HEK293 (cell line): ENCODE results near the gene FEM1A.

ENCODE experiments used
- GLIS2 ChIP-seq: fragments of 450-650 bp; formaldehyde crosslinking; IDR thresholded peaks from 2 replicates; pipeline ENCODE4 v1.5.1; 2016; ENCODE audit warnings: missing biosample characterization, missing genetic modification characterization
- MEIS1 ChIP-seq: sonication (generic); formaldehyde crosslinking; IDR thresholded peaks from 2 replicates; pipeline ENCODE4 v1.8.1; 2022; ENCODE audit warnings: missing genetic modification reagents, mild to moderate bottlenecking, borderline replicate concordance
- MYNN ChIP-seq: fragments of 450-650 bp; formaldehyde crosslinking; IDR thresholded peaks from 2 replicates; pipeline ENCODE4 v1.5.1; 2016; ENCODE audit warnings: missing biosample characterization, missing genetic modification characterization, borderline replicate concordance
- PRDM1 ChIP-seq: fragments of 450-650 bp; formaldehyde crosslinking; IDR thresholded peaks from 2 replicates; pipeline ENCODE4; 2016; ENCODE audit warnings: missing biosample characterization, missing genetic modification characterization
- REPIN1 ChIP-seq: fragments of 450-650 bp; formaldehyde crosslinking; IDR thresholded peaks from 2 replicates; pipeline ENCODE4 v1.5.1; 2017; ENCODE audit warnings: missing biosample characterization, missing genetic modification characterization, low read depth
- SETDB1 ChIP-seq: IDR thresholded peaks from one replicate; pipeline ENCODE4 v1.6.1; 2017; ENCODE audit warnings: mild to moderate bottlenecking, low read length, moderate library complexity, mixed read lengths; ENCODE audit not compliant: insufficient read length
- SP7 ChIP-seq: fragments of 450-650 bp; formaldehyde crosslinking; IDR thresholded peaks from 2 replicates; pipeline ENCODE4 v1.5.1; 2016; ENCODE audit warnings: missing biosample characterization, missing genetic modification characterization
- YY1 ChIP-seq: fragments of 450-650 bp; formaldehyde crosslinking; IDR thresholded peaks from 2 replicates; pipeline ENCODE4 v1.5.1; 2018; ENCODE audit warnings: missing biosample characterization, missing genetic modification characterization
- ZFHX2 ChIP-seq: fragments of 450-650 bp; formaldehyde crosslinking; conservative IDR thresholded peaks from 2 replicates; pipeline ENCODE4 v1.5.1; 2016; ENCODE audit warnings: missing biosample characterization, missing genetic modification characterization
- ZFP3 ChIP-seq: fragments of 450-650 bp; formaldehyde crosslinking; IDR thresholded peaks from 2 replicates; pipeline ENCODE4 v1.5.1; 2016; ENCODE audit warnings: low read depth, missing biosample characterization, missing genetic modification characterization
- ZIC2 ChIP-seq: fragments of 450-650 bp; formaldehyde crosslinking; IDR thresholded peaks from 2 replicates; pipeline ENCODE4 v1.5.1; 2016; ENCODE audit warnings: missing biosample characterization, missing genetic modification characterization
- ZNF112 ChIP-seq: fragments of 450-650 bp; formaldehyde crosslinking; IDR thresholded peaks from 2 replicates; pipeline ENCODE4 v1.5.0; 2017; ENCODE audit warnings: missing biosample characterization, missing genetic modification characterization
- ZNF138 ChIP-seq: fragments of 450-650 bp; formaldehyde crosslinking; IDR thresholded peaks from 2 replicates; pipeline ENCODE4 v1.5.1; 2016; ENCODE audit warnings: missing biosample characterization, missing genetic modification characterization, borderline replicate concordance
- ZNF548 ChIP-seq: fragments of 450-650 bp; formaldehyde crosslinking; IDR thresholded peaks from 2 replicates; pipeline ENCODE4 v1.5.1; 2016; ENCODE audit warnings: missing biosample characterization, missing genetic modification characterization
- ZNF555 ChIP-seq: fragments of 450-650 bp; formaldehyde crosslinking; conservative IDR thresholded peaks from 2 replicates; pipeline ENCODE4 v1.5.1; 2017; ENCODE audit warnings: missing biosample characterization, mild to moderate bottlenecking, missing genetic modification characterization, inconsistent platforms
- ZNF560 ChIP-seq: fragments of 450-650 bp; formaldehyde crosslinking; IDR thresholded peaks from 2 replicates; pipeline ENCODE4 v1.5.1; 2017; ENCODE audit warnings: missing biosample characterization, missing genetic modification characterization, borderline replicate concordance
- ZNF600 ChIP-seq: fragments of 450-650 bp; formaldehyde crosslinking; IDR thresholded peaks from 2 replicates; pipeline ENCODE4 v1.5.1; 2016; ENCODE audit warnings: missing biosample characterization, missing genetic modification characterization
- ZNF610 ChIP-seq: fragments of 450-650 bp; formaldehyde crosslinking; IDR thresholded peaks from 2 replicates; pipeline ENCODE4 v1.5.1; 2016; ENCODE audit warnings: missing biosample characterization, missing genetic modification characterization, borderline replicate concordance
- ZNF624 ChIP-seq: fragments of 450-650 bp; formaldehyde crosslinking; IDR thresholded peaks from 2 replicates; pipeline ENCODE4 v1.5.1; 2017; ENCODE audit warnings: missing biosample characterization, missing genetic modification characterization
- ZSCAN23 ChIP-seq: fragments of 450-650 bp; formaldehyde crosslinking; IDR thresholded peaks from 2 replicates; pipeline ENCODE4 v1.5.1; 2016; ENCODE audit warnings: missing biosample characterization, missing genetic modification characterization
- TF ChIP-seq, protein P1 (sequence below): fragments of 450-650 bp; formaldehyde crosslinking; IDR thresholded peaks from 2 replicates; pipeline ENCODE4 v1.5.1; 2016; ENCODE audit warnings: missing biosample characterization, missing genetic modification characterization
- TF ChIP-seq, protein P2 (sequence below): fragments of 450-650 bp; formaldehyde crosslinking; IDR thresholded peaks from 2 replicates; pipeline ENCODE4 v1.5.1; 2016; ENCODE audit warnings: missing biosample characterization, missing genetic modification characterization, borderline replicate concordance
- TF ChIP-seq, protein P3 (sequence below): fragments of 450-650 bp; formaldehyde crosslinking; IDR thresholded peaks from 2 replicates; pipeline ENCODE4 v1.5.1; 2017; ENCODE audit warnings: missing biosample characterization, missing genetic modification characterization
- TF ChIP-seq, protein P4 (sequence below): fragments of 450-650 bp; formaldehyde crosslinking; conservative IDR thresholded peaks from 2 replicates; pipeline ENCODE4 v1.5.1; 2016; ENCODE audit warnings: low read depth, missing biosample characterization, missing genetic modification characterization
- TF ChIP-seq, protein P5 (sequence below): fragments of 450-650 bp; formaldehyde crosslinking; IDR thresholded peaks from 2 replicates; pipeline ENCODE4 v1.5.1; 2016; ENCODE audit warnings: missing biosample characterization, missing genetic modification characterization
- TF ChIP-seq, protein P6 (sequence below): fragments of 450-650 bp; formaldehyde crosslinking; IDR thresholded peaks from 2 replicates; pipeline ENCODE4 v1.5.1; 2016; ENCODE audit warnings: missing biosample characterization, missing genetic modification characterization

Gene FEM1A

DNA sequence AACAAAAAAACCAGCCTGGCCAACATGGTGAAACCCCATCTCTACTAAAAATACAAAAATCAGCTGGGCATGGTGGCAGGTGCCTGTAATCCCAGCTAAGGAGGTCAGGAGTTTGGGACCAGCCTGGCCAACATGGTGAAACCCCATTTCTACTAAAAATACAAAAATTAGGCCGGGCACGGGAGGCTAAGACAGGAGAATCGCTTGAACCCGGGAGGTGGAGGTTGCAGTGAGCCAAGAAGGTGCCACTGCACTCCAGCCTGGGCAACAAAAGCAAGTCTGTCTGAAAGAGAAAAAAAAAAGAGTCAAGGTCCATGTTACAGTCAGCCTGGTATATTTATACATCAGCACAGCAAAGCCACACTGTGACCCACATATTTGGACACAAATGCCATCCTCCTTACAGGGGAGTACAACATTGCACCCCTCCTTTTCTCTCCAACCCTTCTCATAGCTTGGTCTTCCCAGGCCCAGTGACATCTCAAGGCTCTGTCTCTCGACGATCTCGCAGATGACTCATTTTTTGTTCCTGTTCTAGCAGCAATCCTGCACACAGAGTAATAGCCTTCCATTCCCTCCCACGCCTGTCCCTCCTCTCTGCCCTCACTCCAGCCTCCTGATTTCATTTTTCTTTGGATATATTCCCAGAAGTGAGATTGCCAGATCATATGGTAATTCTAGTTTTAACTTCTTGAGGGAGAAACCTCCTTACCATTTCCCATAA, 46.9 kb upstream of the FEM1A start (continued):
- TF ChIP-seq, protein P1, sequence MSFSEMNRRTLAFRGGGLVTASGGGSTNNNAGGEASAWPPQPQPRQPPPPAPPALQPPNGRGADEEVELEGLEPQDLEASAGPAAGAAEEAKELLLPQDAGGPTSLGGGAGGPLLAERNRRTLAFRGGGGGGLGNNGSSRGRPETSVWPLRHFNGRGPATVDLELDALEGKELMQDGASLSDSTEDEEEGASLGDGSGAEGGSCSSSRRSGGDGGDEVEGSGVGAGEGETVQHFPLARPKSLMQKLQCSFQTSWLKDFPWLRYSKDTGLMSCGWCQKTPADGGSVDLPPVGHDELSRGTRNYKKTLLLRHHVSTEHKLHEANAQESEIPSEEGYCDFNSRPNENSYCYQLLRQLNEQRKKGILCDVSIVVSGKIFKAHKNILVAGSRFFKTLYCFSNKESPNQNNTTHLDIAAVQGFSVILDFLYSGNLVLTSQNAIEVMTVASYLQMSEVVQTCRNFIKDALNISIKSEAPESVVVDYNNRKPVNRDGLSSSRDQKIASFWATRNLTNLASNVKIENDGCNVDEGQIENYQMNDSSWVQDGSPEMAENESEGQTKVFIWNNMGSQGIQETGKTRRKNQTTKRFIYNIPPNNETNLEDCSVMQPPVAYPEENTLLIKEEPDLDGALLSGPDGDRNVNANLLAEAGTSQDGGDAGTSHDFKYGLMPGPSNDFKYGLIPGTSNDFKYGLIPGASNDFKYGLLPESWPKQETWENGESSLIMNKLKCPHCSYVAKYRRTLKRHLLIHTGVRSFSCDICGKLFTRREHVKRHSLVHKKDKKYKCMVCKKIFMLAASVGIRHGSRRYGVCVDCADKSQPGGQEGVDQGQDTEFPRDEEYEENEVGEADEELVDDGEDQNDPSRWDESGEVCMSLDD: no peak
- TF ChIP-seq ZNF624: no peak
- no peak for TF ChIP-seq ZFP3 (tag by site-specific recombination)
- TF ChIP-seq ZNF548 (tag by site-specific recombination): no peak
- TF ChIP-seq YY1 (tag by site-specific recombination): no peak
- TF ChIP-seq, protein P2, sequence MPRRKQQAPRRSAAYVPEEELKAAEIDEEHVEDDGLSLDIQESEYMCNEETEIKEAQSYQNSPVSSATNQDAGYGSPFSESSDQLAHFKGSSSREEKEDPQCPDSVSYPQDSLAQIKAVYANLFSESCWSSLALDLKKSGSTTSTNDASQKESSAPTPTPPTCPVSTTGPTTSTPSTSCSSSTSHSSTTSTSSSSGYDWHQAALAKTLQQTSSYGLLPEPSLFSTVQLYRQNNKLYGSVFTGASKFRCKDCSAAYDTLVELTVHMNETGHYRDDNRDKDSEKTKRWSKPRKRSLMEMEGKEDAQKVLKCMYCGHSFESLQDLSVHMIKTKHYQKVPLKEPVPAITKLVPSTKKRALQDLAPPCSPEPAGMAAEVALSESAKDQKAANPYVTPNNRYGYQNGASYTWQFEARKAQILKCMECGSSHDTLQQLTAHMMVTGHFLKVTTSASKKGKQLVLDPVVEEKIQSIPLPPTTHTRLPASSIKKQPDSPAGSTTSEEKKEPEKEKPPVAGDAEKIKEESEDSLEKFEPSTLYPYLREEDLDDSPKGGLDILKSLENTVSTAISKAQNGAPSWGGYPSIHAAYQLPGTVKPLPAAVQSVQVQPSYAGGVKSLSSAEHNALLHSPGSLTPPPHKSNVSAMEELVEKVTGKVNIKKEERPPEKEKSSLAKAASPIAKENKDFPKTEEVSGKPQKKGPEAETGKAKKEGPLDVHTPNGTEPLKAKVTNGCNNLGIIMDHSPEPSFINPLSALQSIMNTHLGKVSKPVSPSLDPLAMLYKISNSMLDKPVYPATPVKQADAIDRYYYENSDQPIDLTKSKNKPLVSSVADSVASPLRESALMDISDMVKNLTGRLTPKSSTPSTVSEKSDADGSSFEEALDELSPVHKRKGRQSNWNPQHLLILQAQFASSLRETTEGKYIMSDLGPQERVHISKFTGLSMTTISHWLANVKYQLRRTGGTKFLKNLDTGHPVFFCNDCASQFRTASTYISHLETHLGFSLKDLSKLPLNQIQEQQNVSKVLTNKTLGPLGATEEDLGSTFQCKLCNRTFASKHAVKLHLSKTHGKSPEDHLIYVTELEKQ (tag by site-specific recombination): no peak
- no peak for TF ChIP-seq ZNF138
- peak; percentile 86 for TF ChIP-seq ZFHX2 (tag by site-specific recombination)
- TF ChIP-seq PRDM1 (tag by site-specific recombination): peak; percentile 85
- no peak for TF ChIP-seq MYNN (tag by site-specific recombination)
- no peak for TF ChIP-seq MEIS1
- TF ChIP-seq ZSCAN23 (tag by site-specific recombination): no peak
- TF ChIP-seq ZNF112 (tag by site-specific recombination): no peak
- no peak for TF ChIP-seq ZNF555 (tag by site-specific recombination)
- peak; percentile 98 for TF ChIP-seq ZNF600 (tag by site-specific recombination)
- TF ChIP-seq, protein P3, sequence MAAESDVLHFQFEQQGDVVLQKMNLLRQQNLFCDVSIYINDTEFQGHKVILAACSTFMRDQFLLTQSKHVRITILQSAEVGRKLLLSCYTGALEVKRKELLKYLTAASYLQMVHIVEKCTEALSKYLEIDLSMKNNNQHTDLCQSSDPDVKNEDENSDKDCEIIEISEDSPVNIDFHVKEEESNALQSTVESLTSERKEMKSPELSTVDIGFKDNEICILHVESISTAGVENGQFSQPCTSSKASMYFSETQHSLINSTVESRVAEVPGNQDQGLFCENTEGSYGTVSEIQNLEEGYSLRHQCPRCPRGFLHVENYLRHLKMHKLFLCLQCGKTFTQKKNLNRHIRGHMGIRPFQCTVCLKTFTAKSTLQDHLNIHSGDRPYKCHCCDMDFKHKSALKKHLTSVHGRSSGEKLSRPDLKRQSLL (tag by site-specific recombination): no peak
- no peak for TF ChIP-seq ZNF610
- no peak for TF ChIP-seq ZIC2 (tag by site-specific recombination)
- no peak for TF ChIP-seq GLIS2
- TF ChIP-seq, protein P4, sequence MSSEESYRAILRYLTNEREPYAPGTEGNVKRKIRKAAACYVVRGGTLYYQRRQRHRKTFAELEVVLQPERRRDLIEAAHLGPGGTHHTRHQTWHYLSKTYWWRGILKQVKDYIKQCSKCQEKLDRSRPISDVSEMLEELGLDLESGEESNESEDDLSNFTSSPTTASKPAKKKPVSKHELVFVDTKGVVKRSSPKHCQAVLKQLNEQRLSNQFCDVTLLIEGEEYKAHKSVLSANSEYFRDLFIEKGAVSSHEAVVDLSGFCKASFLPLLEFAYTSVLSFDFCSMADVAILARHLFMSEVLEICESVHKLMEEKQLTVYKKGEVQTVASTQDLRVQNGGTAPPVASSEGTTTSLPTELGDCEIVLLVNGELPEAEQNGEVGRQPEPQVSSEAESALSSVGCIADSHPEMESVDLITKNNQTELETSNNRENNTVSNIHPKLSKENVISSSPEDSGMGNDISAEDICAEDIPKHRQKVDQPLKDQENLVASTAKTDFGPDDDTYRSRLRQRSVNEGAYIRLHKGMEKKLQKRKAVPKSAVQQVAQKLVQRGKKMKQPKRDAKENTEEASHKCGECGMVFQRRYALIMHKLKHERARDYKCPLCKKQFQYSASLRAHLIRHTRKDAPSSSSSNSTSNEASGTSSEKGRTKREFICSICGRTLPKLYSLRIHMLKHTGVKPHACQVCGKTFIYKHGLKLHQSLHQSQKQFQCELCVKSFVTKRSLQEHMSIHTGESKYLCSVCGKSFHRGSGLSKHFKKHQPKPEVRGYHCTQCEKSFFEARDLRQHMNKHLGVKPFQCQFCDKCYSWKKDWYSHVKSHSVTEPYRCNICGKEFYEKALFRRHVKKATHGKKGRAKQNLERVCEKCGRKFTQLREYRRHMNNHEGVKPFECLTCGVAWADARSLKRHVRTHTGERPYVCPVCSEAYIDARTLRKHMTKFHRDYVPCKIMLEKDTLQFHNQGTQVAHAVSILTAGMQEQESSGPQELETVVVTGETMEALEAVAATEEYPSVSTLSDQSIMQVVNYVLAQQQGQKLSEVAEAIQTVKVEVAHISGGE (tag by site-specific recombination): no peak
- TF ChIP-seq ZNF560 (tag by site-specific recombination): no peak
- no peak for TF ChIP-seq SETDB1
- peak; percentile 67 for TF ChIP-seq SP7
- TF ChIP-seq, protein P5, sequence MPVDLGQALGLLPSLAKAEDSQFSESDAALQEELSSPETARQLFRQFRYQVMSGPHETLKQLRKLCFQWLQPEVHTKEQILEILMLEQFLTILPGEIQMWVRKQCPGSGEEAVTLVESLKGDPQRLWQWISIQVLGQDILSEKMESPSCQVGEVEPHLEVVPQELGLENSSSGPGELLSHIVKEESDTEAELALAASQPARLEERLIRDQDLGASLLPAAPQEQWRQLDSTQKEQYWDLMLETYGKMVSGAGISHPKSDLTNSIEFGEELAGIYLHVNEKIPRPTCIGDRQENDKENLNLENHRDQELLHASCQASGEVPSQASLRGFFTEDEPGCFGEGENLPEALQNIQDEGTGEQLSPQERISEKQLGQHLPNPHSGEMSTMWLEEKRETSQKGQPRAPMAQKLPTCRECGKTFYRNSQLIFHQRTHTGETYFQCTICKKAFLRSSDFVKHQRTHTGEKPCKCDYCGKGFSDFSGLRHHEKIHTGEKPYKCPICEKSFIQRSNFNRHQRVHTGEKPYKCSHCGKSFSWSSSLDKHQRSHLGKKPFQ (tag by site-specific recombination): no peak
- TF ChIP-seq REPIN1 (tag by site-specific recombination): no peak
- TF ChIP-seq, protein P6, sequence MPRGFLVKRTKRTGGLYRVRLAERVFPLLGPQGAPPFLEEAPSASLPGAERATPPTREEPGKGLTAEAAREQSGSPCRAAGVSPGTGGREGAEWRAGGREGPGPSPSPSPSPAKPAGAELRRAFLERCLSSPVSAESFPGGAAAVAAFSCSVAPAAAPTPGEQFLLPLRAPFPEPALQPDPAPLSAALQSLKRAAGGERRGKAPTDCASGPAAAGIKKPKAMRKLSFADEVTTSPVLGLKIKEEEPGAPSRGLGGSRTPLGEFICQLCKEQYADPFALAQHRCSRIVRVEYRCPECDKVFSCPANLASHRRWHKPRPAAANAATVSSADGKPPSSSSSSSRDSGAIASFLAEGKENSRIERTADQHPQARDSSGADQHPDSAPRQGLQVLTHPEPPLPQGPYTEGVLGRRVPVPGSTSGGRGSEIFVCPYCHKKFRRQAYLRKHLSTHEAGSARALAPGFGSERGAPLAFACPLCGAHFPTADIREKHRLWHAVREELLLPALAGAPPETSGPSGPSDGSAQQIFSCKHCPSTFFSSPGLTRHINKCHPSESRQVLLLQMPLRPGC (tag by site-specific recombination): peak; percentile 58; the same call in 1 of the 2 replicates
